ENCODE measurements around the gene BAD. TPM values are rescaled to one million over a fixed set of nuclear protein-coding genes. Genes with fewer than 3 reads are reported as not detected.
A peak's percentile ranks its signal among the peaks of the same experiment; 100 is the strongest.

Gene BAD
- total RNA-seq, 1 experiment from 2014 or later = 34.7 TPM

- TF ChIP-seq FOXP4 (CRISPR knock-in tag; IDR thresholded peaks at IDR 0.05) = 0 out of 2 replicates have a peak, but pooled peaks have one; percentile 29
- TF ChIP-seq ESRRA (CRISPR knock-in tag; IDR thresholded peaks at IDR 0.05; ENCODE audit: borderline replicate concordance) = peak; percentile 77; the same call in 1 of the 2 replicates
- TF ChIP-seq KAT7 (CRISPR knock-in tag; IDR thresholded peaks at IDR 0.05; ENCODE audit: borderline replicate concordance) = 0 out of 2 replicates have a peak, but pooled peaks have one; percentile 50
- TF ChIP-seq ETV6 (CRISPR knock-in tag; IDR thresholded peaks at IDR 0.05) = peak; percentile 91
- TF ChIP-seq HMGXB4 (CRISPR knock-in tag; IDR thresholded peaks at IDR 0.05) = peak; percentile 78
- 0 out of 2 replicates have a peak, but pooled peaks have one; percentile 76 for TF ChIP-seq SP1 (CRISPR knock-in tag; conservative IDR thresholded peaks at IDR 0.05)
- TF ChIP-seq ZNF263 (CRISPR knock-in tag; IDR thresholded peaks at IDR 0.05; ENCODE audit: low read depth) = 0 out of 2 replicates have a peak, but pooled peaks have one; percentile 9
- no peak for TF ChIP-seq ZNF671 (CRISPR knock-in tag; IDR thresholded peaks at IDR 0.05)
- TF ChIP-seq ZNF317 (CRISPR knock-in tag; IDR thresholded peaks at IDR 0.05; ENCODE audit: borderline replicate concordance, low read depth) = 0 out of 2 replicates have a peak, but pooled peaks have one; percentile 8
- peak; percentile 55; the same call in 1 of the 2 replicates for TF ChIP-seq FOXK1 (CRISPR knock-in tag; IDR thresholded peaks at IDR 0.05)
- TF ChIP-seq GABPB1 (CRISPR knock-in tag; IDR thresholded peaks at IDR 0.05) = peak; percentile 72
- peak; percentile 14; the same call in 1 of the 2 replicates for TF ChIP-seq TEAD1 (CRISPR knock-in tag; IDR thresholded peaks at IDR 0.05)
- TF ChIP-seq ELF4 (CRISPR knock-in tag; IDR thresholded peaks at IDR 0.05; ENCODE audit: low read depth) = no peak
- TF ChIP-seq ZNF219 (CRISPR knock-in tag; IDR thresholded peaks at IDR 0.05; ENCODE audit: borderline replicate concordance) = no peak
- no peak for TF ChIP-seq ZBTB21 (CRISPR knock-in tag; IDR thresholded peaks at IDR 0.05; ENCODE audit: borderline replicate concordance)
- TF ChIP-seq ZSCAN18 (CRISPR knock-in tag; IDR thresholded peaks at IDR 0.05) = no peak
- no peak; the same call in 1 of the 2 replicates for TF ChIP-seq MYBL2 (CRISPR knock-in tag; IDR thresholded peaks at IDR 0.05)
- peak; percentile 65; the same call in 1 of the 2 replicates for TF ChIP-seq E2F5 (CRISPR knock-in tag; IDR thresholded peaks at IDR 0.05)
- no peak; the same call in 1 of the 2 replicates for TF ChIP-seq MAX (CRISPR knock-in tag; IDR thresholded peaks at IDR 0.05)
- TF ChIP-seq E2F1 (CRISPR knock-in tag; IDR thresholded peaks at IDR 0.05) = no peak
- no peak for TF ChIP-seq MLX (CRISPR knock-in tag; IDR thresholded peaks at IDR 0.05)
- TF ChIP-seq CREM (CRISPR knock-in tag; IDR thresholded peaks at IDR 0.05) = peak; percentile 60; the same call in 1 of the 2 replicates
These were observed 58.6 kb downstream of the BAD start, which contains the start of the genes NUDT22 and TRPT1 (continued) for GRCh38 chr11:64225608-64226506.
